Liver (tissue), 9 donors: Measurements from ENCODE around the gene TMEM63B. TPM values are rescaled to one million over a fixed set of nuclear protein-coding genes. Genes with fewer than 3 reads are reported as not detected.
A peak's percentile ranks its signal among the peaks of the same experiment; 100 is the strongest.

Experiments
- DNase-seq: peaks from one replicate; pipeline ENCODE4 v3.0.0-alpha.2; 2017; ENCODE audit warnings: low spot score
- H3K27ac ChIP-seq, 2 donors: one replicate each; pipeline ENCODE4 v1.7.0; 2013; ENCODE audit warnings: inconsistent platforms in 2 of 2, low read length in 2 of 2, control low read depth in 1 of 2, low read depth in 1 of 2, mild to moderate bottlenecking in 1 of 2
- H3K27me3 ChIP-seq, 4 donors: one replicate each; pipeline versions ENCODE4 v1.6.1 to v1.7.0; 2013; ENCODE audit warnings: low read length in 3 of 4, inconsistent platforms in 1 of 4, mild to moderate bottlenecking in 1 of 4, moderate library complexity in 1 of 4; ENCODE audit not compliant: control insufficient read depth in 4 of 4, insufficient read depth in 4 of 4
- H3K36me3 ChIP-seq, 4 donors: one replicate each; pipeline versions ENCODE4 v1.6.1 to v1.7.0; 2013; ENCODE audit warnings: low read length in 3 of 4, mild to moderate bottlenecking in 3 of 4, low read depth in 1 of 4, moderate library complexity in 1 of 4; ENCODE audit not compliant: control insufficient read depth in 4 of 4, insufficient read depth in 3 of 4
- H3K4me1 ChIP-seq, 4 donors: one replicate each; pipeline versions ENCODE4 v1.6.1 to v1.7.0; 2013; ENCODE audit warnings: low read length in 3 of 4, mild to moderate bottlenecking in 3 of 4, moderate library complexity in 1 of 4; ENCODE audit not compliant: control insufficient read depth in 4 of 4, insufficient read depth in 4 of 4
- H3K4me3 ChIP-seq, 3 donors: one replicate each; pipeline versions ENCODE4 v1.6.1 to v1.7.0; 2013; ENCODE audit warnings: low read length in 3 of 3, control low read depth in 1 of 3, low read depth in 1 of 3, mild to moderate bottlenecking in 1 of 3
- H3K9ac ChIP-seq, 2 donors: one replicate each; pipeline ENCODE4 v1.7.0; 2013; ENCODE audit warnings: low read length in 2 of 2, mild to moderate bottlenecking in 2 of 2, moderate library complexity in 2 of 2, control low read depth in 1 of 2, low read depth in 1 of 2
- H3K9me3 ChIP-seq, 4 donors: one replicate each; pipeline versions ENCODE4 v1.6.1 to v1.7.0; 2013; ENCODE audit warnings: low read length in 3 of 4; ENCODE audit not compliant: control insufficient read depth in 4 of 4
- ATF3 ChIP-seq: IDR thresholded peaks from 2 replicates; pipeline ENCODE4 v1.6.1; 2016; ENCODE audit warnings: antibody characterized with exemption
- EGR1 ChIP-seq, 2 donors: IDR thresholded peaks; 2 replicates each; pipeline ENCODE4 v1.6.1; 2016 to 2018; ENCODE audit warnings: antibody characterized with exemption in 2 of 2, low read depth in 2 of 2
- FOXA1 ChIP-seq: IDR thresholded peaks from 2 replicates; pipeline ENCODE4 v1.6.1; 2016; ENCODE audit warnings: antibody characterized with exemption
- FOXA2 ChIP-seq: IDR thresholded peaks from 2 replicates; pipeline ENCODE4 v1.6.1; 2016; ENCODE audit warnings: antibody characterized with exemption
- GABPA ChIP-seq, 2 donors: IDR thresholded peaks in 1 of 2; conservative IDR thresholded peaks in 1 of 2; 2 replicates each; pipeline ENCODE4 v1.6.1; 2016; ENCODE audit warnings: antibody characterized with exemption in 2 of 2, mild to moderate bottlenecking in 1 of 2, moderate library complexity in 1 of 2
- HNF4A ChIP-seq, 2 donors: conservative IDR thresholded peaks; 2 replicates each; pipeline ENCODE4 v1.6.1; 2016; ENCODE audit warnings: antibody characterized with exemption in 2 of 2, mild to moderate bottlenecking in 2 of 2
- HNF4G ChIP-seq: IDR thresholded peaks from 2 replicates; pipeline ENCODE4 v1.6.1; 2016; ENCODE audit warnings: antibody characterized with exemption
- JUND ChIP-seq, 2 donors: IDR thresholded peaks; 2 replicates each; pipeline ENCODE4 v1.6.1; 2016; ENCODE audit warnings: antibody characterized with exemption in 2 of 2
- MAX ChIP-seq: IDR thresholded peaks from 2 replicates; pipeline ENCODE4 v1.6.1; 2016; ENCODE audit warnings: antibody characterized with exemption
- NR2F2 ChIP-seq: IDR thresholded peaks from 2 replicates; pipeline ENCODE4 v1.6.1; 2016; ENCODE audit warnings: antibody characterized with exemption
- RAD21 ChIP-seq, 2 donors: IDR thresholded peaks; 2 replicates each; pipeline ENCODE4 v1.6.1; 2016; ENCODE audit warnings: antibody characterized with exemption in 2 of 2, mild to moderate bottlenecking in 2 of 2
- RXRA ChIP-seq, 2 donors: IDR thresholded peaks; 2 replicates each; pipeline ENCODE4 v1.6.1; 2017 to 2018; ENCODE audit warnings: antibody characterized with exemption in 2 of 2, mild to moderate bottlenecking in 1 of 2
- TAF1 ChIP-seq: conservative IDR thresholded peaks from 2 replicates; pipeline ENCODE4 v1.6.1; 2016; ENCODE audit warnings: antibody characterized with exemption, mild to moderate bottlenecking
- YY1 ChIP-seq: IDR thresholded peaks from 2 replicates; pipeline ENCODE4 v1.6.1; 2016; ENCODE audit warnings: antibody characterized with exemption, mild to moderate bottlenecking
- WGBS: extraction: QIAGEN DNeasy Blood & Tissue Kit; methylation state at CpG from one replicate; pipeline ENCODE4 v1.1.7; 2013; 5-methylcytosine and 5-hydroxymethylcytosine counted together
- polyA plus RNA-seq, 2 donors: library from polyadenylated mRNA; stranded (reverse) in 1 of 2; unstranded in 1 of 2; fragments of 200-250 nt in 1 of 2; fragments of >200 nt in 1 of 2; fragmentation: Nextera tagmentation in 1 of 2; extraction: Ambion mirVana in 1 of 2; gene quantifications; one replicate each; pipeline versions ENCODE4 v1.2.1 to v1.2.3, GENCODE V29; 2013 to 2015
- total RNA-seq, 2 donors: library from RNA; depleted of rRNA; stranded (reverse); fragments of >200 nt; gene quantifications; one replicate each; pipeline ENCODE4 v1.2.3, GENCODE V29; 2014
- TF ChIP-seq, protein P1 (sequence below): IDR thresholded peaks from 2 replicates; pipeline ENCODE4 v1.6.1; 2016; ENCODE audit warnings: antibody characterized with exemption
- donor health status: healthy.
- donor health status: healthy.
- donor health status: healthy.
- donor health status: healthy.
- donor health status: healthy.

TMEM63B gene
- total and polyA plus RNA-seq, 4 donors = 9.6 to 64.9 (median 37.6) TPM

DNA sequence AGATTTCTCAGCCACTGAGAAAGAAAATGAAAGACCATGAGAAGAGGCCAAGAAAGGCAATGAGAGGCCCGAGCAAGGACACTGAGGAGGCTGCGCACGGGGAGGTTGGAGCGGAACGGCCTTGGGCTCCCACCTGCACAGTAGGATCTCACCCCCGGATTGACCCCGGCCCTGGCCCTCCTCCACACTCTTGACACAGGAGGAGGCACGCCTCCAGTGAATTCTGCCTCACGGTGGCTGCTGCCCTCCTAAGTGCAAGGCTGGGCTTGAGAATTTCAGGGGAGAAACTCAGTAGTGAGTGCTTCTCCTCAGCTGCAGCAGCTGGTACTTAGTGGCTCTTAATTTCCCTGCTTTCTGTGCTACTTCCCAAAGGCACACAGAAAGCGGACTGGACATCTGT is 18.1 kb upstream of the TMEM63B start (continued):
- TF ChIP-seq, protein P1, sequence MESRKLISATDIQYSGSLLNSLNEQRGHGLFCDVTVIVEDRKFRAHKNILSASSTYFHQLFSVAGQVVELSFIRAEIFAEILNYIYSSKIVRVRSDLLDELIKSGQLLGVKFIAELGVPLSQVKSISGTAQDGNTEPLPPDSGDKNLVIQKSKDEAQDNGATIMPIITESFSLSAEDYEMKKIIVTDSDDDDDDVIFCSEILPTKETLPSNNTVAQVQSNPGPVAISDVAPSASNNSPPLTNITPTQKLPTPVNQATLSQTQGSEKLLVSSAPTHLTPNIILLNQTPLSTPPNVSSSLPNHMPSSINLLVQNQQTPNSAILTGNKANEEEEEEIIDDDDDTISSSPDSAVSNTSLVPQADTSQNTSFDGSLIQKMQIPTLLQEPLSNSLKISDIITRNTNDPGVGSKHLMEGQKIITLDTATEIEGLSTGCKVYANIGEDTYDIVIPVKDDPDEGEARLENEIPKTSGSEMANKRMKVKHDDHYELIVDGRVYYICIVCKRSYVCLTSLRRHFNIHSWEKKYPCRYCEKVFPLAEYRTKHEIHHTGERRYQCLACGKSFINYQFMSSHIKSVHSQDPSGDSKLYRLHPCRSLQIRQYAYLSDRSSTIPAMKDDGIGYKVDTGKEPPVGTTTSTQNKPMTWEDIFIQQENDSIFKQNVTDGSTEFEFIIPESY = no peak
- TF ChIP-seq FOXA2 = no peak

DNA sequence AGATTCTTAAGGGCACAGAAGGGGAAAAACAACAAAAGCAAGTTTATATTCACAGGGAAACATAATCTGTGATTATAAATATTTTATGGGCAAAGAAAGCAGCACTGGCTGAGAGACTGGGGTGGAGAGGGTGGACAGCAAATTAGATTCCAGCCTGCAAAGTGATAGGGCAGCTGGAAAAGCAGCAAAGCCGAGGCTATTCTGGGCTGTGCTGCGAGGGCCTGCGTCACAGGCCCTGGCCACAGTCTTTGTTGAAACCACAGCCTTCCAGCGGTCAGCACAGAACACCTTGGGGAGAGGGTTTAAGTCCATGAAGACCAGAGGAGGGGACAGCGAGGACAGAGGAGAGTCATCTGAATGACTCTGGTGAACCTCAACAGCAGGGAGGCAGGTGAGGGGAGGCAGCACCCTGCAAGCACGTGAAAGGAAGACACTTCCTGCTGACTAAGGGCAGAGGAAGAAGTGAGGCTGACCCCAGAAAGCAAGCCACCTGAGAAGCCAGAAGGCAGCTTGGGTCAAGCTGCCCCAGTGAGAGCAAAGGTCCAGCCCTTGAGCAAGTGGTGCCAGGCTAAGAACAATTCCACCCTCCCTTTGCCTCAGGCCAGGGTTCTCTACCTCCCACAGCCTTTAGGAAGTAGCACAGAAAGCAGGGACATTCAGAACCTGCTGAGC is 17.2 kb upstream of the TMEM63B start:
- Histone ChIP-seq H3K9ac (no peak overlapping the region), H3K4me1 (peaks cover 8 to 55% (median 49%) of the 10 kb centered on the region in 4 donors), H3K27me3 (no peaks in the 10 kb centered on the region), H3K4me3 (no peak overlapping the region), H3K27ac (peak overlapping the region in 1 of 2 donors; percentile 53), H3K9me3 (no peaks in the 10 kb centered on the region), H3K36me3 (peaks cover 4 to 13% (median 9%) of the 10 kb centered on the region in 4 donors)
- no peak for DNase-seq
- WGBS = 72% methylated on average over 6 of the region's 6 CpGs
- TF ChIP-seq TAF1 (no peak), RXRA (IDR thresholded peaks at IDR 0.05) (no peak)

GRCh38 chr6:44110966-44111365 is 16.4 kb upstream of the TMEM63B start:
- Histone ChIP-seq H3K4me1 (peaks cover 8 to 49% (median 44%) of the 10 kb centered on the region in 4 donors), H3K27ac (no peak overlapping the region), H3K27me3 (no peaks in the 10 kb centered on the region), H3K9me3 (no peaks in the 10 kb centered on the region), H3K36me3 (peaks cover 4 to 15% (median 9%) of the 10 kb centered on the region in 4 donors), H3K9ac (no peak overlapping the region), H3K4me3 (no peak overlapping the region)
- TF ChIP-seq MAX = no peak
- no peak for DNase-seq
- WGBS = 96% methylated on average over 3 of the region's 3 CpGs

GRCh38 chr6:44111434-44112417 is 15.6 kb upstream of the TMEM63B start:
- no peak for DNase-seq
- Histone ChIP-seq H3K4me1 (peaks cover 11 to 52% (median 48%) of the 10 kb centered on the region in 4 donors), H3K4me3 (no peak overlapping the region), H3K9ac (no peak overlapping the region), H3K27ac (peak overlapping the region in 1 of 2 donors; percentile 19), H3K9me3 (no peaks in the 10 kb centered on the region), H3K36me3 (peaks cover 4 to 15% (median 9%) of the 10 kb centered on the region in 4 donors), H3K27me3 (no peaks in the 10 kb centered on the region)
- 56% methylated on average over 6 of the region's 6 CpGs for WGBS
- peak in 1 of 2 donors; percentile 51 for TF ChIP-seq JUND (IDR thresholded peaks at IDR 0.05)
- TF ChIP-seq FOXA1 = no peak
- TF ChIP-seq TAF1 = no peak
- TF ChIP-seq FOXA2 = peak; percentile 7
- TF ChIP-seq GABPA (IDR thresholded peaks at IDR 0.05 in 1 of 2, conservative IDR thresholded peaks at IDR 0.05 in 1 of 2) = no peak
- no peak for TF ChIP-seq EGR1 (IDR thresholded peaks at IDR 0.05; ENCODE audit: low read depth in 2 of 2)
- peak in 1 of 2 donors; percentile 28 for TF ChIP-seq RAD21 (IDR thresholded peaks at IDR 0.05)
- peak; percentile 90 for TF ChIP-seq HNF4A (conservative IDR thresholded peaks at IDR 0.05)
- TF ChIP-seq HNF4G = peak; percentile 59
- no peak for TF ChIP-seq YY1
- TF ChIP-seq NR2F2 = no peak
- TF ChIP-seq ATF3 = peak; percentile 80
- TF ChIP-seq, protein P1 = no peak
- TF ChIP-seq RXRA (IDR thresholded peaks at IDR 0.05) = peak; percentile 47 to 79
